Stimulated activated CD4-positive, alpha-beta T cell treated with anti-CD3 and anti-CD28 coated beads, Interleukin-12 subunit alpha, Interleukin-12 subunit beta, amount 100 ng/mL, for 48 hours (primary cell): ENCODE data around the gene MLKL.
"Not testable (repeated sequence)": the region's sequence is repeated elsewhere in the genome, so short reads cannot be mapped to it uniquely, and the experiment has no call there.

ENCODE experiments used
- DNase-seq, 3 donors: peaks; one replicate each; pipeline ENCODE4 v3.0.0-alpha.2; 2020; ENCODE audit warnings: low read depth in 2 of 3, low spot score in 1 of 3

The MLKL gene

GRCh38 chr16:74700116-74700437, 585 bp downstream of the MLKL start:
- DNase-seq, result peak in 1 of 3 donors; percentile 9

GRCh38 chr16:74699666-74700065, 996 bp downstream of the MLKL start:
- no peak for DNase-seq

- DNase-seq, result no peak
Observed at GRCh38 chr16:74698222-74698621, 2.4 kb downstream of the MLKL start.

GRCh38 chr16:74695450-74696422, 4.9 kb downstream of the MLKL start:
- peak; percentile 27 to 65 (median 37) for DNase-seq

- no peak for DNase-seq
Observed at GRCh38 chr16:74691093-74691855, 9.4 kb downstream of the MLKL start.

GRCh38 chr16:74682556-74682955, 18.1 kb downstream of the MLKL start:
- DNase-seq, result no peak

- DNase-seq, result no peak
Observed at GRCh38 chr16:74680681-74681080, 20.0 kb downstream of the MLKL start.

- no peak for DNase-seq
Observed at GRCh38 chr16:74679983-74680382, 20.7 kb downstream of the MLKL start.

- DNase-seq, result no peak
Observed at GRCh38 chr16:74677868-74678267, 22.8 kb downstream of the MLKL start.

- no peak for DNase-seq
Observed at GRCh38 chr16:74673876-74674275, 26.8 kb downstream of the MLKL start.

- DNase-seq, result not testable (repeated sequence)
Observed at GRCh38 chr16:74668877-74669276, 31.8 kb downstream of the MLKL start.

- DNase-seq, result peak in 2 of 3 donors; percentile 10 to 24
Observed at GRCh38 chr16:74667255-74667700, 33.4 kb downstream of the MLKL start.

GRCh38 chr16:74666425-74667254, 34.0 kb downstream of the MLKL start, which contains the start of gene RFWD3:
Gene RFWD3 (minus strand): TSS chr16:74666877. CDS start chr16:74661449, 5,428 bp downstream.
- peak; percentile 91 to 96 (median 93) for DNase-seq

- no peak for DNase-seq
Observed at GRCh38 chr16:74666010-74666421, 34.6 kb downstream of the MLKL start.

GRCh38 chr16:74661064-74661463, 39.6 kb downstream of the MLKL start:
- DNase-seq, result no peak

- DNase-seq, result no peak
Observed at GRCh38 chr16:74660383-74660782, 40.3 kb downstream of the MLKL start.

- no peak for DNase-seq
Observed at GRCh38 chr16:74659041-74659440, 41.6 kb downstream of the MLKL start.

GRCh38 chr16:74657870-74658642, 42.6 kb downstream of the MLKL start:
- DNase-seq, result no peak

- DNase-seq, result no peak
Observed at GRCh38 chr16:74654536-74655050, 46.1 kb downstream of the MLKL start.

- DNase-seq, result not testable (repeated sequence)
Observed at GRCh38 chr16:74652883-74653282, 47.8 kb downstream of the MLKL start.
